H1 (cell line): ENCODE data around the gene LPP. TPM values are rescaled to one million over a fixed set of nuclear protein-coding genes. Genes with fewer than 3 reads are reported as not detected.

Experiments
- CTCF ChIA-PET: fragments of 300-600 bp; sonication (Branson Sonifier 250); formaldehyde crosslinking; loops from one replicate; lab custom pipeline; 2021; ENCODE audit not compliant: partially characterized antibody; lab: Charles Lee
- POLR2A ChIA-PET: fragments of 300-600 bp; sonication (Branson Sonifier 250); formaldehyde crosslinking; loops from one replicate; lab custom pipeline; 2021; ENCODE audit warnings: inconsistent platforms; ENCODE audit not compliant: partially characterized antibody; lab: Charles Lee
- DNase-seq, 2 experiments: peaks; one replicate each; pipeline versions ENCODE4 v3.0.0 to v3.0.0-alpha.2; 2010 to 2022; ENCODE audit warnings: low spot score in 2 of 2, low read depth in 1 of 2, mixed read lengths in 1 of 2
- FAIRE-seq: peaks from 2 replicates; lab custom pipeline; 2011; peaks lifted over from hg19 to GRCh38; lab: Jason Lieb, UNC
- H2AFZ ChIP-seq: 2 replicates; pipeline ENCODE4 v1.8.1; 2012; ENCODE audit warnings: low read length, inconsistent platforms
- H2AK5ac ChIP-seq: 2 replicates; pipeline ENCODE4 v1.6.1; 2013; ENCODE audit warnings: low read depth, low read length
- H2BK120ac ChIP-seq: replicated peaks from 2 replicates; pipeline ENCODE3; 2013; ENCODE audit warnings: low read depth, low read length, inconsistent platforms
- H2BK12ac ChIP-seq: 2 replicates; pipeline ENCODE4 v1.6.1; 2013; ENCODE audit warnings: low read depth, low read length
- H2BK15ac ChIP-seq: 2 replicates; pipeline ENCODE4 v1.6.1; 2013; ENCODE audit warnings: low read length
- H2BK20ac ChIP-seq: 2 replicates; pipeline ENCODE4 v1.6.1; 2013; ENCODE audit warnings: low read length
- H2BK5ac ChIP-seq: 2 replicates; pipeline ENCODE4 v1.6.1; 2013; ENCODE audit warnings: low read depth, low read length
- H3K14ac ChIP-seq: 2 replicates; pipeline ENCODE4 v1.6.1; 2013; ENCODE audit warnings: inconsistent platforms; ENCODE audit not compliant: insufficient read length
- H3K18ac ChIP-seq: 2 replicates; pipeline ENCODE4 v1.6.1; 2013; ENCODE audit warnings: low read length; ENCODE audit errors: extremely low read depth
- H3K23ac ChIP-seq: 2 replicates; pipeline ENCODE4 v1.6.1; 2013; ENCODE audit warnings: inconsistent platforms; ENCODE audit not compliant: insufficient read length
- H3K23me2 ChIP-seq: 2 replicates; pipeline ENCODE4 v1.6.1; 2013; ENCODE audit warnings: low read depth, low read length
- H3K27ac ChIP-seq: 2 replicates; pipeline ENCODE4 v1.6.1; 2011; ENCODE audit warnings: low read depth, low read length, inconsistent platforms
- H3K27me3 ChIP-seq, 4 experiments: replicated peaks in 1 of 4; 1 replicate in 1 of 4; 2 replicates in 3 of 4; pipeline versions ENCODE4 v1.6.1 to v1.8.1; 2011 to 2013; ENCODE audit warnings: low read length in 3 of 4, mild to moderate bottlenecking in 3 of 4, inconsistent platforms in 2 of 4, mixed read lengths in 2 of 4, moderate library complexity in 1 of 4; ENCODE audit not compliant: control insufficient read depth in 3 of 4, insufficient read depth in 3 of 4; ENCODE audit errors: extremely low read depth in 1 of 4
- H3K36me3 ChIP-seq, 4 experiments: 2 replicates each; pipeline versions ENCODE4 v1.6.1 to v1.8.1; 2011 to 2013; ENCODE audit warnings: mild to moderate bottlenecking in 4 of 4, low read length in 3 of 4, moderate library complexity in 2 of 4, control low read depth in 1 of 4, inconsistent platforms in 1 of 4; ENCODE audit not compliant: insufficient read depth in 4 of 4, control insufficient read depth in 2 of 4
- H3K4ac ChIP-seq: replicated peaks from 2 replicates; pipeline ENCODE3; 2013; ENCODE audit warnings: low read length, low read depth, mixed read lengths, inconsistent platforms; ENCODE audit not compliant: insufficient read length
- H3K4me1 ChIP-seq, 4 experiments: replicated peaks in 1 of 4; 1 replicate in 1 of 4; 2 replicates in 3 of 4; pipeline versions ENCODE4 v1.6.1 to v1.8.1; 2011 to 2013; ENCODE audit warnings: low read length in 3 of 4, inconsistent platforms in 2 of 4, mixed read lengths in 1 of 4; ENCODE audit not compliant: insufficient read depth in 4 of 4, control insufficient read depth in 3 of 4
- H3K4me2 ChIP-seq, 2 experiments: 2 replicates each; pipeline versions ENCODE4 v1.6.1 to v1.8.1; 2011 to 2013; ENCODE audit warnings: low read depth in 2 of 2, low read length in 2 of 2, control low read depth in 1 of 2, inconsistent platforms in 1 of 2, mild to moderate bottlenecking in 1 of 2; ENCODE audit not compliant: insufficient read depth in 1 of 2
- H3K4me3 ChIP-seq, 4 experiments: fragments of 200-600, 300-600 bp in 1 of 4; sonication (generic), shearing (Covaris generic), sonication (Bioruptor Twin) in 1 of 4; 2 replicates each; pipeline versions ENCODE4 v1.5.1 to v1.8.1; 2011 to 2016; ENCODE audit warnings: low read length in 4 of 4, low read depth in 3 of 4, control low read depth in 2 of 4, inconsistent platforms in 2 of 4, mild to moderate bottlenecking in 2 of 4, mixed read lengths in 1 of 4, moderate library complexity in 1 of 4; ENCODE audit not compliant: insufficient read depth in 2 of 4; ENCODE audit errors: extremely low read depth in 1 of 4
- H3K56ac ChIP-seq: replicated peaks from 2 replicates; pipeline ENCODE3; 2013; ENCODE audit warnings: low read depth, mild to moderate bottlenecking, mixed read lengths, low read length, inconsistent platforms; ENCODE audit not compliant: insufficient read length
- H3K79me1 ChIP-seq: 2 replicates; pipeline ENCODE4 v1.6.1; 2013; ENCODE audit warnings: low read depth, low read length, control low read depth
- H3K79me2 ChIP-seq, 2 experiments: 2 replicates each; pipeline versions ENCODE4 v1.6.1 to v1.8.1; 2012 to 2013; ENCODE audit warnings: low read length in 2 of 2, mild to moderate bottlenecking in 2 of 2, inconsistent platforms in 1 of 2; ENCODE audit not compliant: insufficient read depth in 2 of 2, control insufficient read depth in 1 of 2
- H3K9ac ChIP-seq, 4 experiments: replicated peaks in 1 of 4; 1 replicate in 1 of 4; 2 replicates in 3 of 4; pipeline versions ENCODE4 v1.6.1 to v1.8.1; 2011 to 2013; ENCODE audit warnings: low read depth in 3 of 4, low read length in 3 of 4, control low read depth in 2 of 4, mild to moderate bottlenecking in 2 of 4, moderate library complexity in 2 of 4, inconsistent platforms in 1 of 4; ENCODE audit errors: extremely low read depth in 1 of 4
- H3K9me3 ChIP-seq, 2 experiments: 2 replicates each; pipeline versions ENCODE4 v1.6.1 to v1.8.1; 2012 to 2013; ENCODE audit warnings: mild to moderate bottlenecking in 2 of 2, moderate library complexity in 2 of 2, control low read depth in 1 of 2, inconsistent platforms in 1 of 2, low read depth in 1 of 2, low read length in 1 of 2, mixed read lengths in 1 of 2; ENCODE audit not compliant: insufficient read depth in 2 of 2
- H4K20me1 ChIP-seq, 2 experiments: replicated peaks in 1 of 2; 2 replicates each; pipeline versions ENCODE3 to v1.8.1; 2011 to 2013; ENCODE audit warnings: inconsistent platforms in 2 of 2, low read length in 2 of 2, mild to moderate bottlenecking in 1 of 2; ENCODE audit not compliant: insufficient read depth in 2 of 2, control insufficient read depth in 1 of 2
- H4K5ac ChIP-seq: 2 replicates; pipeline ENCODE4 v1.6.1; 2013; ENCODE audit warnings: low read length, low read depth, mixed read lengths, inconsistent platforms; ENCODE audit not compliant: insufficient read length
- H4K8ac ChIP-seq: 2 replicates; pipeline ENCODE4 v1.8.0; 2013; ENCODE audit warnings: mild to moderate bottlenecking, moderate library complexity, low read length, inconsistent platforms; ENCODE audit not compliant: insufficient read depth; ENCODE audit errors: extremely low read depth
- H4K91ac ChIP-seq: replicated peaks from 2 replicates; pipeline ENCODE3; 2013; ENCODE audit warnings: low read length, mixed read lengths, inconsistent platforms; ENCODE audit not compliant: insufficient read length
- BRCA1 ChIP-seq: IDR thresholded peaks from 2 replicates; pipeline ENCODE4 v1.6.1; 2012; ENCODE audit warnings: low read depth, low read length, improper control_type of control experiment
- CBX8 ChIP-seq: fragments of 300-800, 300-1000 bp; sonication (generic); IDR thresholded peaks from 2 replicates; pipeline ENCODE4 v1.7.1; 2016; ENCODE audit warnings: low read depth, low read length, borderline replicate concordance
- CHD1 ChIP-seq: IDR thresholded peaks from 2 replicates; pipeline ENCODE4 v1.6.1; 2012; ENCODE audit warnings: low read depth, low read length, improper control_type of control experiment
- FOSL1 ChIP-seq: IDR thresholded peaks from 2 replicates; pipeline ENCODE4 v1.6.1; 2011; ENCODE audit warnings: mild to moderate bottlenecking, low read depth, low read length, moderate library complexity; ENCODE audit not compliant: insufficient read depth
- KDM1A ChIP-seq: fragments of 200-600, 300-600 bp; sonication (generic); IDR thresholded peaks from 2 replicates; pipeline ENCODE4 v1.7.1; 2016; ENCODE audit warnings: mild to moderate bottlenecking, low read length, borderline replicate concordance
- PHF8 ChIP-seq: fragments of 200-600 bp; sonication (generic); conservative IDR thresholded peaks from 2 replicates; pipeline ENCODE4 v1.7.1; 2012; ENCODE audit warnings: low read depth, mild to moderate bottlenecking, inconsistent platforms, low read length, moderate library complexity
- POLR2A ChIP-seq, 2 experiments: IDR thresholded peaks; 1 replicate in 1 of 2; 2 replicates in 1 of 2; pipeline ENCODE4 v1.6.1; 2011; ENCODE audit warnings: low read depth in 2 of 2, low read length in 2 of 2, mild to moderate bottlenecking in 2 of 2; ENCODE audit errors: control extremely low read depth in 1 of 2
- RAD21 ChIP-seq, 2 experiments: IDR thresholded peaks in 1 of 2; conservative IDR thresholded peaks in 1 of 2; 2 replicates each; pipeline ENCODE4 v1.6.1; 2011; ENCODE audit warnings: low read depth in 2 of 2, low read length in 2 of 2, improper control_type of control experiment in 1 of 2, inconsistent platforms in 1 of 2, mild to moderate bottlenecking in 1 of 2, moderate library complexity in 1 of 2
- RXRA ChIP-seq: IDR thresholded peaks from 2 replicates; pipeline ENCODE4 v1.6.1; 2011; ENCODE audit warnings: low read depth, mild to moderate bottlenecking, low read length, moderate library complexity; ENCODE audit not compliant: insufficient read depth
- SIX5 ChIP-seq: IDR thresholded peaks from 2 replicates; pipeline ENCODE4 v1.6.1; 2011; ENCODE audit warnings: mild to moderate bottlenecking, low read depth, low read length
- polyA plus RNA-seq, 7 experiments: library from polyadenylated mRNA; depleted of rRNA in 3 of 7; stranded (reverse) in 5 of 7; unstranded in 2 of 7; fragments of >200 nt in 5 of 7; fragments of 200-250 nt in 2 of 7; gene quantifications; 1 replicate in 5 of 7; 2 replicates in 1 of 7; 4 replicates in 1 of 7; pipeline versions ENCODE4 v1.2.1 to v1.2.3, GENCODE V29; 2011 to 2013; ENCODE audit warnings: missing spikeins in 2 of 7, mixed read lengths in 2 of 7
- total RNA-seq: library from RNA; stranded (reverse); fragmentation: NEBNext Ultra II Directional; extraction: Animal tissue kit (Norgen Biotek cat#: 25700); gene quantifications from 2 replicates; pipeline ENCODE4 v1.2.1, GENCODE V29; 2021

LPP gene
- total and polyA plus RNA-seq, 2 of the 8 experiments (the other 6 are each of a cell fraction or from before 2014, with no cell fraction given): 10.0 to 53.3 TPM

GRCh38 chr3:188624828-188625227, 470.9 kb downstream of the LPP start:
- H3K9me3 ChIP-seq: no peaks in the 10 kb centered on the region
- no peaks in the 10 kb centered on the region for H4K20me1 ChIP-seq
- no peaks in the 10 kb centered on the region for H3K79me2 ChIP-seq
- TF ChIP-seq RAD21 (IDR thresholded peaks at IDR 0.05 in 1 of 2, conservative IDR thresholded peaks at IDR 0.05 in 1 of 2; ENCODE audit: low read depth in 2 of 2, low read length in 2 of 2) (no peak), CBX8 (no peak), FOSL1 (no peak), BRCA1 (no peak), RXRA (no peak), SIX5 (no peak), POLR2A (IDR thresholded peaks at IDR 0.05; ENCODE audit: control extremely low read depth in 1 of 2, low read depth in 2 of 2, low read length in 2 of 2) (no peak), KDM1A (no peak), CHD1 (no peak), PHF8 (no peak)
- FAIRE-seq (no peak), DNase-seq (no peak)
- no peak overlapping the region for H4K91ac ChIP-seq
- no peak overlapping the region for H2BK5ac ChIP-seq
- H2AK5ac ChIP-seq: no peak overlapping the region
- H3K9ac ChIP-seq: no peak overlapping the region
- H3K14ac ChIP-seq: no peak overlapping the region
- H4K5ac ChIP-seq: no peak overlapping the region
- POLR2A ChIA-PET: no interaction called here
- H2BK20ac ChIP-seq: no peak overlapping the region
- no peaks in the 10 kb centered on the region for H3K4me1 ChIP-seq
- H2AFZ ChIP-seq: no peak overlapping the region
- H3K27ac ChIP-seq: no peak overlapping the region
- no peaks in the 10 kb centered on the region; the same call in 1 of the 2 replicates for H3K23me2 ChIP-seq
- H2BK15ac ChIP-seq: no peak overlapping the region
- no peak overlapping the region for H3K18ac ChIP-seq
- CTCF ChIA-PET: no interaction called here
- H3K4ac ChIP-seq: no peak overlapping the region
- no peaks in the 10 kb centered on the region; a peak in 1 of 8 replicates for H3K36me3 ChIP-seq
- no peak overlapping the region for H3K4me3 ChIP-seq
- H3K27me3 ChIP-seq: no peaks in the 10 kb centered on the region
- no peak overlapping the region for H2BK120ac ChIP-seq
- no peak overlapping the region for H3K4me2 ChIP-seq
- H4K8ac ChIP-seq: no peak overlapping the region
- H3K56ac ChIP-seq: no peak overlapping the region
- no peak overlapping the region for H3K23ac ChIP-seq
- H2BK12ac ChIP-seq: no peak overlapping the region
- H3K79me1 ChIP-seq: no peaks in the 10 kb centered on the region
